Suppressor macrophage (primary cell): ENCODE measurements around the gene CALML4.
"Not testable (repeated sequence)": the region's sequence is repeated elsewhere in the genome, so short reads cannot be mapped to it uniquely, and the experiment has no call there.

Source experiments
- DNase-seq, 4 experiments: peaks; one replicate each; pipeline ENCODE4 v3.0.0-alpha.2; 2020 to 2022
- total RNA-seq, 17 experiments: gene quantifications; one replicate each; lab custom pipeline; 2026; ENCODE audit warnings: mixed read lengths in 6 of 17, inconsistent platforms in 3 of 17; lab: John Stamatoyannopoulos, UW

Gene CALML4
- 0 to 1.0 (median 0.34) reads per million in 17 experiments for total RNA-seq

DNA sequence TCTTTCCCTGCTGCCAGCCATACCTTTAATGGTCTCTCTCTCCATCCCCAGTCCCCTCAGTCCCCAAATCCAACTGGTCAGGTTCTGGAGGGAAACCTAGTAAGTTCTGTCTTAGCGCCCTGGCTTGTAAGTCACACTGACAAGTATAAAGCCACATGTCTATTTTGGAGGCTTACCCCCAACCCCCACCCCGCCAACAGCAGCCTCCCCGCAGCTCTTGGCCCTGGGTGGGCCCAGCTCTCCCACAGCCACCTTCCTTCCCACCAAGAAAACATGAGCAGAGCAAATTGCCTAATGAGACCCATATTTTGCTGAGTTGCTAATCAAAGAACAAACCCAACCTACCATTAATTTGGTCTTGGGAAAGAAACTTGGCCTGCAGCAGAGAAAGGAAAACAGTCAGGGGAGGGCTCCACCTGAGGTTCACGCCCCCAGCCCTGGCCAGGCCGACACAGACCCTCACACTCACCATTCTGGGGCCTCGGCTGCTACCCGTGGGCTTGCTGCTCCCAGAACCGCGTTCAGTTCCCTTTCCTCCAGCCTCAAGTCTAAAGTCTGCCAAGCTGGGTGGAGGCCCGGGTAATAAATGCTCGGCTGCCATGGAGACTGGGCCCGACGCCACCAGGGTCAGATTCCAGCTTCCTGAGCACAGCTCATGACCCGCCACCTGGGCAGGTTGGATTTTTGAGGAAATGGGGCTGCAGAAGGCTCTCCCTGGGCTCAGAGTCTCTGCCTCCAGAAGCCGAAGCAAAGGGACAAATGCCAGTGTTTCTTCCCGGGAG, at the start of gene CALML4:
CALML4 (minus strand) TSS at position 557 of the 782 bp plus-strand sequence; CDS start at position 472, 85 bp downstream.
- peak; percentile 55 to 75 (median 70) for DNase-seq

DNA sequence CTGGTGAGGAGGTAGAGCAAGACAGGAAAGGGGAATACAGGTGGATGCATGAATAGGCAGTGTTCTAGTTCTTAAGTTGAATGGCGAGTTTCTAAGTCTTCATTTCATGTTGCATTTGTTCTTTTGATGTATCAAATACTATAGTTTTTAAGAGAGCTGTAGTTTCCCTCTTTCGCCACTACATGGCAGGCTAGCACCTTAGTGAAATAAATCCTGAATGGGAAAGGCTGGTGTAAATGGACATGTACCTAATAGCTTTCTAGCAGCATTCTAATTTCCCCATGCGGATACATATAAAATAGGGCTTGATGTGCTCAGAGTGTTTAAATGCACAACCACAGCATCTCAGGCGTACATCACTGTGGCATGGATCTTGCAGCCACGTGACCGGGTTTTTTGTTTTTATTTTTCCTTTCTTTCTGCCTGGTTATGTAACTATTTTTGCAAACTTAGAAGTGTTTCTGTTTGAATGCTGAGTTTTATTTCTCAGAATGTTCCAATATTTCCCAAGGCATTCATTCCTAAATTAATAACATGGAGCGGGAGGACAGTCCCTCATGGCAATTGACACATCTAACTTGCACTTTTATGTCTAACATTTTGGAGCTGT, 47.9 kb upstream of the CALML4 start:
- DNase-seq: peak; percentile 74 to 91 (median 82)

DNA sequence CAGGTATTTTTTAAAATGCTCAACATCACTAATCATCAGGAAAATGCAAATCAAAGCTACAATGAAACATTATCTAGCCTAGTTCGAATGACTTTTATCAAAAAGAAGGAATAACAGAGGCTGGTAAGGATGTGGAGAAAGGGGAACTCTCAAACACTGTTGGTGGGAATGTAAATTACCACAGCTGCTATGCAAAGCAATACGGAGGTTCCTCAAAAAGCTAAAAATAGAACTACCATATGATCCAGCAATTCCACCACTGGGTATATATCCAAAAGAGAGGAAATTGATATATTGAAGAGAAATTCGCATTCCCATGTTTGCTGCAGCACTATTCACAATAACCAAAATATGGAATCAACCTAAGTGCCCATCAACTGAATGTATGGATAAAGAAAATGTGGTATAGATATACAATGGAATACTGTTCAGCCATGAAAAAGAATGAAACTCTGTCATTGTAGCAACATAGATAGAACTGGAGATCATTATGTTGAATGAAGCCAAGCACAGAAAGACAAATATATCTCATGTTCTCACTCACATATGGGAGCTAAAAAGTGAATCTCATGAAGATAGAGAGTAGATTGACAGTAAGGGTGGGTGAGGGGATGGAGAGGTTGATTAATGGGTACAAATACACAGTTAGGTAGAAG, 44.1 kb upstream of the CALML4 start:
- DNase-seq: peak; percentile 54 to 86 (median 70)

GRCh38 chr15:68244235-68244634, 39.1 kb upstream of the CALML4 start:
- no peak for DNase-seq

GRCh38 chr15:68241088-68241935, 36.2 kb upstream of the CALML4 start:
- DNase-seq: no peak

GRCh38 chr15:68239025-68239424, 33.9 kb upstream of the CALML4 start:
- DNase-seq: no peak

DNA sequence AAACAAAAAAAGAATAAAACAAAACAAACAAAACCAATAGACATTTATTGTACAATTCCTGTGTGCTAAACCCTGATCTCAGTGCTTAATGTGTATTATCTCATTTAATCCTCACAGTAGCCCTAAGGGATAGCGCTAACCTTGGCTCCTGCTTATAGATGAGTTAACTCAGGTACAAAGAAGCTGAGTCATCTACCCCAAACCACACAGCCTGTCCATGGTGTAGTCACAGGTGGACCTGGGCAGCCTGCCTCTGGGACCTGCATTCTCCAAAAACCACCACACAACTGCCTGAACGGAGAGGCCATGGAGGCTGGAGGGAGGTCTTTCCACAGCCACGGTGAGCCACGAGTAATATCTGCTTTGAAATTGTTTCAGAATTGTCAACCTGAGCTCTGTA, 29.9 kb upstream of the CALML4 start:
- no peak for DNase-seq

GRCh38 chr15:68234520-68234919, 29.4 kb upstream of the CALML4 start:
- DNase-seq: not testable (repeated sequence)

DNA sequence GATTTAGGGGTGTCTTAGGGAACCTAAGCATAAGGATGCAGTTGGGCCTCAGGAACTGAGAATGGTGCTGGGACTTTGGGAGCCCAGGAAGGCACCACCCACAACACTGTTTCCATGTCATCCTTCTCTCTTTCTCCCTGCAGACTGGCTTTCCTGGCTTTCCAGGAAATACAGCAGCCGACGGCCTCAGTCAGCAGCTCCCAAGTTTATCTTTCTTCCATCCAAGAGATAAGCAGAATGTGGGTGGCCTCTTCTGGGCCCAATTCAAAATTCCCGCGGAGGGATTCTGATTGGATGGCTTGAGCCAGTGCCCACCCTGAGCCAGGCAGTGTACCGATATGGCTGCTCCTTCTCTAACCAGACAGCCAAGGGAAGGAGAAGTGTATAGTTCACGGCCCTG, 28.9 kb upstream of the CALML4 start:
- DNase-seq: no peak

DNA sequence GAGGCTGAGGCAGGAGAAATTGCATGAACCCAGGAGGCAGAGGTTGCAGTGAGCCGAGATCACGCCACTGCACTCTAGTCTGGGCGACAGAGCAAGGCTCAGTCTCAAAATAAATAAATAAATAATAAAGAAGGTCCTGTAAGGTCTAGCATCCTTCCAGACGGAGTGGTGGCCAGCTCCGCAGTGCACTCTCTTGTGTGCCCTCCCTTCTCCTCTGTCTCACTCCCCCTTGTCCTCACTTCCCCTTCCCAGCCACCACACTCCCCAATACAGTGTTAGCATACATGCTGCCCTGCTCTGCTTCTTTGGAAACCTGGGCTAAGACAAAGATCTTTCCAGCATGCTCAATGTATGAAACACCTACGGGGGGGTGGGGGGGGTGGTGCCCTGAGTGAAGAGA, 27.8 kb upstream of the CALML4 start:
- peak; percentile 19 to 90 (median 66) for DNase-seq

DNA sequence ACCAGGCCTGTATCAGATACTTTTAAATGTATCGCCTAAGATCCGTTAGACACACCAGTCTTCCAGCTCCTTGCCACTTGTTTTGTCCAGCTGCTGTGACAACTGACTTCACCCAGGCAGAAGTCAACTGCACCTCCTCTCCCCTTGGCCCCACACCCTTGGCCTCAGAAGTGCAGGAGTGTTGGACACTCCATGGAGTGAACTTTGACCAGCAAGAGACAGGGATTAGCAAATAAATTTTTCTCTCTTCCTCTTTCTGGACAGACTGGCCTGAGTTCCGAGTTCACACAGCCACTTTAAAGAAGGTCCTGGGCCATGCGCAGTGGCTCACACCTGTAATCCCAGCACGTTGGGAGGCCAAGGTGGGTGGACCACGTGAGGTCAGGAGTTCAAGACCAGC, 27.3 kb upstream of the CALML4 start:
- DNase-seq: peak; percentile 40 to 78 (median 68)

DNA sequence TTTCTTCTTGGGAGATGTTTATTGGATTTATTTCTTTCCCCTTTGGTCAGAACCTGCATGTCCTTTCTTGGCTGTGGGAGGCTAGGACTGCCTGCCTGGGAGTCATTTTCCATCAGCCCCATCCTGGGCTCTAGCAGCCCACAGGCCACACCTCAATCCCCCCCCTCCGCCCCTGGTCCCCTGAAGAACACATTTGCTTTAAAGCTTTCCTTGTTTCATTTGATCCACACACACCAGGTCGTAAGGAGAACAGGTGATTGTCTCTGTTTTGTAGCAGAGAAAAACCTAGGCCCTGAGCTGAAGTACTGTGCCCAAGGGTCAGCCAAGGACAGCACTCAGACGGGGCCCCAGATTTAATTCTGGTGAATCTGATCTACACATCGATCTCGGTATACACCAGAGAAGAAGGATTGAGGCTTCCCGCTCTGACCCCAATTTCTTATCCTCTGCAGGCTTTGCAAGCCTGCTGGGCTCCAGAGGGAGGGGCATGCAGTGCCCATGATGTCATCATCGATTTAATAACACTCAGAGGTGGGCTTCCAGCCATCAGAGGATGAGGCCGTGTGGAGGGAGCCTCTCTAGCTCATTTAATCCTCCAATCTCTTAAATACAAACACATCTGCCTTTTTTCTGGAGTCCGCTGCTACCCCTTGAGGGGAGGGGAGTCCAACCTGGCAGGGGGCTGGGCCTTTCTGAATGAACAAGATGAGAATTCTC, 26.1 kb upstream of the CALML4 start:
- no peak for DNase-seq

DNA sequence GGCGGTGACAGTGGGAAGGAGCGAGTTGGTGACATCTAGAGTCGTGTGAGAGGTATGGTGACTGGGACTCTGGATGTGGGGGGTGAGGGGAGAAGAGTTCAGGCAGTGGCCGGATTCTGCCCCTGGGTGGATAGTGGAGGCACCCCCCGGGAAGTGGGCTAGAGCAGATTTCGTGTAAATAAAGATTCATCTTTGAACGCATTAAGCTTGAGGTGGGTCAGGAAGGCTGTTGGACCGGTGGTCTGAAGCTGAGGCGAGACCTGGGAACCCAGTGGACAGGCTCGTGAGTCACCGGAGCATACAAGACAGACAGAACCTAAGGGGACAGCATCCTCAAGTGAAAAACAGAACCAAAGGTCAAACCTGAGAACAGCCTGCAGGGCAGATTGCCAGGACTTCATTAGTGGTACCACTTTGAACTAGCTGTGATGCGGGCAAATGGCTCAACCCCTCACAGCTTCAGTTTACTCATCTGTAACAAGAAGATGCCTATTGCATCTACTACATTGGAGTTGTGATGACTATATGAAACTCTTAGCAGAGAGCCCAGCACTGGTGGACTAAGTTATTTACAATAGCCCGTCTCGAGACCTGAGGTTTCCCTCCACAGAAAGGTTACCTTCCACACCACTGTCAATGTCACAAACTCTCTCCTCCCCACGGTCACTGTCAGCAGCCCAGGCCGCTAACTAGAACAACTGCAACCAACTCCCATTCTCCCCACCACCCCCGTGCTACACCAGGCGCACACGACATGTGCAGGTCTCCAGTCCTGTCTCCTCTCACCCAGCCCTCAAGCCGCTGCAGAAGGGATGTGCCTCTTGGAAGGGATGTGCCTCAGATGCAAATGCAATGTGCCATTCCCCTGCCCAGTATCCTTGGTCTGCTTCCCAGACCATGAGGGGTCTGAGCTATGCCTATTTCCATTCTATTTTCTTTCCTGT, 25.3 kb upstream of the CALML4 start:
- no peak for DNase-seq

GRCh38 chr15:68229386-68230156, 24.4 kb upstream of the CALML4 start, which contains the start of gene CLN6:
Gene CLN6, minus strand, starts transcription at chr15:68229728. Its CDS starts 144 bp downstream, at chr15:68229584.
- peak; percentile 88 to 97 (median 93) for DNase-seq

GRCh38 chr15:68228971-68229385, 23.8 kb upstream of the CALML4 start:
- peak in 1 of 4 experiments; percentile 44 for DNase-seq

- peak in 3 of 4 experiments; percentile 34 to 44 (median 37) for DNase-seq
Observed at GRCh38 chr15:68228143-68228970, 23.2 kb upstream of the CALML4 start.

GRCh38 chr15:68227643-68228142, 22.6 kb upstream of the CALML4 start:
- DNase-seq: no peak

GRCh38 chr15:68225442-68225841, 20.3 kb upstream of the CALML4 start:
- not testable (repeated sequence) for DNase-seq
